K562 (cell line): Measurements from ENCODE around the gene LUC7L. TPM values are rescaled to one million over a fixed set of nuclear protein-coding genes. Genes with fewer than 3 reads are reported as not detected.

ENCODE experiments used
- CREB1 ChIP-seq, 2 experiments: sonication (generic) in 1 of 2; formaldehyde crosslinking in 1 of 2; IDR thresholded peaks; 2 replicates each; pipeline versions ENCODE4 v1.6.1 to v1.8.0; 2012 to 2022; ENCODE audit warnings: inconsistent platforms in 1 of 2, mild to moderate bottlenecking in 1 of 2, missing genetic modification reagents in 1 of 2, moderate library complexity in 1 of 2
- CTCFL ChIP-seq: IDR thresholded peaks from 2 replicates; pipeline ENCODE4 v1.6.1; 2011; ENCODE audit warnings: borderline replicate concordance, low read depth, mild to moderate bottlenecking, moderate library complexity, low read length; ENCODE audit not compliant: insufficient read depth, poor library complexity, severe bottlenecking
- DACH1 ChIP-seq: fragments of 450-650 bp; IDR thresholded peaks from 2 replicates; pipeline ENCODE4 v1.6.1; 2018; ENCODE audit not compliant: partially characterized antibody
- IRF1 ChIP-seq: sonication (generic); formaldehyde crosslinking; IDR thresholded peaks from 2 replicates; pipeline ENCODE4 v1.8.0; 2022; ENCODE audit warnings: missing genetic modification reagents, mild to moderate bottlenecking, borderline replicate concordance
- KAT2B ChIP-seq: IDR thresholded peaks from one replicate; pipeline ENCODE4 v1.6.1; 2012; ENCODE audit warnings: low read depth, mild to moderate bottlenecking, control low read depth, inconsistent platforms, low read length, moderate library complexity
- POLR2AphosphoS5 ChIP-seq: IDR thresholded peaks from 2 replicates; pipeline ENCODE4 v1.6.1; 2011; ENCODE audit warnings: mild to moderate bottlenecking, low read depth, low read length, moderate library complexity; ENCODE audit not compliant: control insufficient read depth, insufficient read depth
- SMARCB1 ChIP-seq: IDR thresholded peaks from 2 replicates; pipeline ENCODE4 v1.6.1; 2011; ENCODE audit warnings: improper control_type of control experiment, low read depth; ENCODE audit not compliant: insufficient read length
- TGIF2 ChIP-seq: sonication (generic); formaldehyde crosslinking; IDR thresholded peaks from 2 replicates; pipeline ENCODE4 v1.8.1; 2022; ENCODE audit warnings: mild to moderate bottlenecking, missing genetic modification reagents, moderate library complexity
- ZBTB9 ChIP-seq: fragments of 450-650 bp; formaldehyde crosslinking; IDR thresholded peaks from 2 replicates; pipeline ENCODE4 v1.4.0; 2020; ENCODE audit warnings: mild to moderate bottlenecking, moderate library complexity
- ZFP36 ChIP-seq: fragments of 150-350 bp; IDR thresholded peaks from 2 replicates; pipeline ENCODE4 v1.6.1; 2018; ENCODE audit warnings: low read length, low read depth; ENCODE audit not compliant: partially characterized antibody
- ZNF444 ChIP-seq: fragments of 250-450 bp; sonication (Bioruptor Pico); IDR thresholded peaks from 2 replicates; pipeline ENCODE4 v1.4.0; 2020; ENCODE audit warnings: mild to moderate bottlenecking, moderate library complexity
- polyA plus RNA-seq, 8 experiments: library from polyadenylated mRNA; depleted of rRNA in 4 of 8; stranded (reverse) in 5 of 8; unstranded in 3 of 8; fragments of >200 nt; fragmentation: Nextera tagmentation in 2 of 8; fragmentation: Illumina TruSeq in 1 of 8; extraction: Ambion mirVana in 2 of 8; extraction: Trizol in 1 of 8; gene quantifications; 2 replicates each; pipeline versions ENCODE4 v1.2.1 to v1.2.3, GENCODE V29; 2011 to 2014; ENCODE audit warnings: inconsistent platforms in 1 of 8, missing spikeins in 1 of 8
- total RNA-seq, 7 experiments: library from RNA; depleted of rRNA in 6 of 7; stranded (reverse); fragments of >200 nt in 6 of 7; fragmentation: Illumina TruSeq in 2 of 7; extraction: Trizol in 2 of 7; gene quantifications; 2 replicates each; pipeline versions ENCODE4 v1.2.1 to v1.2.3, GENCODE V29; 2011 to 2021; ENCODE audit warnings: low replicate concordance in 1 of 7
- TF ChIP-seq, protein P1 (sequence below), 2 experiments: fragments of 450-650 bp; IDR thresholded peaks; 2 replicates each; pipeline ENCODE4 v1.6.1; 2016; ENCODE audit warnings: mild to moderate bottlenecking in 2 of 2, borderline replicate concordance in 1 of 2, low read depth in 1 of 2, moderate library complexity in 1 of 2

Gene LUC7L
- total and polyA plus RNA-seq, 9 of the 15 experiments (the other 6 are each of a cell fraction or from before 2014, with no cell fraction given): 1.7 to 93.3 (median 59.5) TPM

- TF ChIP-seq CTCFL: peak; percentile 17
- TF ChIP-seq KAT2B: no peak
- peak; percentile 83; the same call in 1 of the 2 replicates for TF ChIP-seq ZBTB9 (CRISPR knock-in tag)
- TF ChIP-seq ZNF444 (CRISPR knock-in tag): no peak
- TF ChIP-seq, protein P1, sequence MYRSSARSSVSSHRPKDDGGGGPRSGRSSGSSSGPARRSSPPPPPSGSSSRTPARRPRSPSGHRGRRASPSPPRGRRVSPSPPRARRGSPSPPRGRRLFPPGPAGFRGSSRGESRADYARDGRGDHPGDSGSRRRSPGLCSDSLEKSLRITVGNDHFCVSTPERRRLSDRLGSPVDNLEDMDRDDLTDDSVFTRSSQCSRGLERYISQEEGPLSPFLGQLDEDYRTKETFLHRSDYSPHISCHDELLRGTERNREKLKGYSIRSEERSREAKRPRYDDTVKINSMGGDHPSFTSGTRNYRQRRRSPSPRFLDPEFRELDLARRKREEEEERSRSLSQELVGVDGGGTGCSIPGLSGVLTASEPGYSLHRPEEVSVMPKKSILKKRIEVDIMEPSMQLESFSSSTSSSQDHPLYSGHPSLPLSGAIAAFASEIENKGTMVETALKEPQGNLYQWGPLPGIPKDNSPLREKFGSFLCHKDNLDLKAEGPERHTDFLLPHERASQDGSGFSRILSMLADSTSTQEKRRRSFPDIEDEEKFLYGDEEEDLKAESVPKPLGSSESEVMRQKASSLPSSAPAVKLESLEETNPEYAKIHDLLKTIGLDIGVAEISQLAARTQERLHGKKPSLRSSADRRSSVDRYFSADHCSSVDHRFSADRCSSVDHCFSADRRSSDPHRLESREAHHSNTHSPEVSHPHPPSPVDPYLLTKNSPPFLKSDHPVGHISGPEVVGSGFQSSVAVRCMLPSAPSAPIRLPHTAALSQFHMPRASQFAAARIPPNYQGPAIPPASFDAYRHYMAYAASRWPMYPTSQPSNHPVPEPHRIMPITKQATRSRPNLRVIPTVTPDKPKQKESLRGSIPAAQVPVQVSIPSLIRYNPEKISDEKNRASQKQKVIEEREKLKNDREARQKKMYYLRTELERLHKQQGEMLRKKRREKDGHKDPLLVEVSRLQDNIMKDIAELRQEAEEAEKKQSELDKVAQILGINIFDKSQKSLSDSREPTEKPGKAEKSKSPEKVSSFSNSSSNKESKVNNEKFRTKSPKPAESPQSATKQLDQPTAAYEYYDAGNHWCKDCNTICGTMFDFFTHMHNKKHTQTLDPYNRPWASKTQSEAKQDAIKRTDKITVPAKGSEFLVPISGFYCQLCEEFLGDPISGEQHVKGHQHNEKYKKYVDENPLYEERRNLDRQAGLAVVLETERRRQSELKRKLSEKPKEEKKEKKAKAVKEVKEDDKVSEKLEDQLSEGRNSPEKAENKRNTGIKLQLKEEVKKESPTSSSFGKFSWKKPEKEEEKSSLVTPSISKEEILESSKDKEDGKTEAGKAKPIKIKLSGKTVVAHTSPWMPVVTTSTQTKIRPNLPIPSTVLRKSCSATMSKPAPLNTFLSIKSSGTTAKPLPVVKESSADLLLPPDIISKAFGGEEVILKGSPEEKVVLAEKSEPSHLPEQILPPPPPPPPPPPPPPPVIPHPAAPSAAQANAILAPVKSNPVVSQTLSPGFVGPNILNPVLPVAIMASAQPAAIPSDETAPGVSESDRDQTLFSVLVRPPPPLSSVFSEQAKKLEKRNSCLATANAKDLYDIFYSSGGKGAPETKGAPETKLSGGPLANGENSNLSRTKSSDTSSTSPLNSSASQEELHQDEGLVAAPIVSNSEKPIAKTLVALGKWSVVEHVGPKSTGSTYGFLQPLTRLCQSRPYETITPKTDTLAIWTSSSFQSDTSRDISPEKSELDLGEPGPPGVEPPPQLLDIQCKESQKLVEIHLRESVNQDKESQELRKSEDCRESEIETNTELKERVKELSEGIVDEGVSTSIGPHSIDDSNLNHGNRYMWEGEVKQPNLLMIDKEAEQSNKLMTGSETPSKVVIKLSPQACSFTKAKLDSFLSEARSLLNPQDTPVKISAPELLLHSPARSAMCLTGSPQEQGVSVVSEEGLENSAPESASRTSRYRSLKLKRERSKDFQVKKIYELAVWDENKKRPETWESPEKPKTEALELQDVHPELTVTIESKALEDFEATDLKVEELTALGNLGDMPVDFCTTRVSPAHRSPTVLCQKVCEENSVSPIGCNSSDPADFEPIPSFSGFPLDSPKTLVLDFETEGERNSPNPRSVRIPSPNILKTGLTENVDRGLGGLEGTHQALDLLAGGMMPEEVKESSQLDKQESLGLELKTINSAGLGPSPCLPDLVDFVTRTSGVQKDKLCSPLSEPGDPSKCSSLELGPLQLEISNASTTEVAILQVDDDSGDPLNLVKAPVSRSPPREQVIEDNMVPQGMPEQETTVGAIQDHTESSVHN (IDR thresholded peaks at IDR 0.05; ENCODE audit: borderline replicate concordance in 1 of 2, low read depth in 1 of 2): no peak
- no peak for TF ChIP-seq SMARCB1
- TF ChIP-seq DACH1: peak; percentile 6
- peak; percentile 6 for TF ChIP-seq ZFP36
- TF ChIP-seq TGIF2: peak; percentile 98
- TF ChIP-seq CREB1 (IDR thresholded peaks at IDR 0.05): no peak
- peak; percentile 93 for TF ChIP-seq CREB1 (CRISPR knock-in tag; IDR thresholded peaks at IDR 0.05)
- peak; percentile 99 for TF ChIP-seq IRF1 (CRISPR knock-in tag)
- TF ChIP-seq POLR2AphosphoS5: no peak
These were observed 48.3 kb downstream of the LUC7L start (continued) for GRCh38 chr16:180681-181564.
